ENCODE results near the gene LRR1.
A peak's percentile ranks its signal among the peaks of the same experiment; 100 is the strongest.

Gene LRR1

DNA sequence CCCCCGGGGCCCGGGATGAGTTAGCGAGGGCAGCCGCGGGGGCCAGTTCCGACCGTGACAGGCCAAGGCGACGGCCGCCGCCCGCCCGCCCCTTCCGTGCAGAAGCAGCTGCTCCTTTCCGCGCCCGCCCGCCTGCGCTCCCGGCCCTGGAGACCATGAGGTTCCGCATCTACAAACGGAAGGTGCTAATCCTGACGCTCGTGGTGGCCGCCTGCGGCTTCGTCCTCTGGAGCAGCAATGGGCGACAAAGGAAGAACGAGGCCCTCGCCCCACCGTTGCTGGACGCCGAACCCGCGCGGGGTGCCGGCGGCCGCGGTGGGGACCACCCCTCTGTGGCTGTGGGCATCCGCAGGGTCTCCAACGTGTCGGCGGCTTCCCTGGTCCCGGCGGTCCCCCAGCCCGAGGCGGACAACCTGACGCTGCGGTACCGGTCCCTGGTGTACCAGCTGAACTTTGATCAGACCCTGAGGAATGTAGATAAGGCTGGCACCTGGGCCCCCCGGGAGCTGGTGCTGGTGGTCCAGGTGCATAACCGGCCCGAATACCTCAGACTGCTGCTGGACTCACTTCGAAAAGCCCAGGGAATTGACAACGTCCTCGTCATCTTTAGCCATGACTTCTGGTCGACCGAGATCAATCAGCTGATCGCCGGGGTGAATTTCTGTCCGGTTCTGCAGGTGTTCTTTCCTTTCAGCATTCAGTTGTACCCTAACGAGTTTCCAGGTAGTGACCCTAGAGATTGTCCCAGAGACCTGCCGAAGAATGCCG is 22.6 kb downstream of the LRR1 start:
- peak; percentile 68 for DNase-seq (ENCODE audit: low read depth)
- TF ChIP-seq, protein P1, sequence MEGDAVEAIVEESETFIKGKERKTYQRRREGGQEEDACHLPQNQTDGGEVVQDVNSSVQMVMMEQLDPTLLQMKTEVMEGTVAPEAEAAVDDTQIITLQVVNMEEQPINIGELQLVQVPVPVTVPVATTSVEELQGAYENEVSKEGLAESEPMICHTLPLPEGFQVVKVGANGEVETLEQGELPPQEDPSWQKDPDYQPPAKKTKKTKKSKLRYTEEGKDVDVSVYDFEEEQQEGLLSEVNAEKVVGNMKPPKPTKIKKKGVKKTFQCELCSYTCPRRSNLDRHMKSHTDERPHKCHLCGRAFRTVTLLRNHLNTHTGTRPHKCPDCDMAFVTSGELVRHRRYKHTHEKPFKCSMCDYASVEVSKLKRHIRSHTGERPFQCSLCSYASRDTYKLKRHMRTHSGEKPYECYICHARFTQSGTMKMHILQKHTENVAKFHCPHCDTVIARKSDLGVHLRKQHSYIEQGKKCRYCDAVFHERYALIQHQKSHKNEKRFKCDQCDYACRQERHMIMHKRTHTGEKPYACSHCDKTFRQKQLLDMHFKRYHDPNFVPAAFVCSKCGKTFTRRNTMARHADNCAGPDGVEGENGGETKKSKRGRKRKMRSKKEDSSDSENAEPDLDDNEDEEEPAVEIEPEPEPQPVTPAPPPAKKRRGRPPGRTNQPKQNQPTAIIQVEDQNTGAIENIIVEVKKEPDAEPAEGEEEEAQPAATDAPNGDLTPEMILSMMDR (conservative IDR thresholded peaks at IDR 0.05; ENCODE audit: low read length) = no peak
- peak overlapping the region; percentile 95 for H3K4me3 ChIP-seq (ENCODE audit: low read length)

DNA sequence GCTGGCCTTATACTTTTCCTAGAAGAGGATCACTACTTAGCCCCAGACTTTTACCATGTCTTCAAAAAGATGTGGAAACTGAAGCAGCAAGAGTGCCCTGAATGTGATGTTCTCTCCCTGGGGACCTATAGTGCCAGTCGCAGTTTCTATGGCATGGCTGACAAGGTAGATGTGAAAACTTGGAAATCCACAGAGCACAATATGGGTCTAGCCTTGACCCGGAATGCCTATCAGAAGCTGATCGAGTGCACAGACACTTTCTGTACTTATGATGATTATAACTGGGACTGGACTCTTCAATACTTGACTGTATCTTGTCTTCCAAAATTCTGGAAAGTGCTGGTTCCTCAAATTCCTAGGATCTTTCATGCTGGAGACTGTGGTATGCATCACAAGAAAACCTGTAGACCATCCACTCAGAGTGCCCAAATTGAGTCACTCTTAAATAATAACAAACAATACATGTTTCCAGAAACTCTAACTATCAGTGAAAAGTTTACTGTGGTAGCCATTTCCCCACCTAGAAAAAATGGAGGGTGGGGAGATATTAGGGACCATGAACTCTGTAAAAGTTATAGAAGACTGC is 23.4 kb downstream of the LRR1 start:
- DNase-seq (ENCODE audit: low read depth) = no peak
- peak overlapping the region; percentile 95 for H3K4me3 ChIP-seq (ENCODE audit: low read length)
- TF ChIP-seq, protein P1 (conservative IDR thresholded peaks at IDR 0.05; ENCODE audit: low read length) = no peak

DNA sequence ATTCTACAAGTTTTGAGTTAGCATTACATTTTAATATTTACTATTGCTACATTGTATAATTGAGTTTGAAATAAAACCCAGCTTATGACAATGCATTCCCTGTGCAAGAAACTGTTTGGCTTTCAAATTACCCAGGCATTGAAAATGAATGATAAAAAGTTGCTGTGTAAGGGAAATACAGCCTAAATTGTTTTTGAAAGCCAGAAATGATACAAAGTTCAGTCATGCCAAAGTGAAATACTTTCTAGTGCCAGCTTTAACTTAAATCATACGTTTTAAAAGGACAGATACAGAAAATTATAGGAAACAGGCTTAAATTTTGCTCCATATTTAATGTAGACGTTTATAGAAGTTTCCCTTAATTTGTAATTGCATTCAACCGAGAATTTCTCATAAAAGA is 24.6 kb downstream of the LRR1 start:
- DNase-seq (ENCODE audit: low read depth) = no peak
- TF ChIP-seq, protein P1 (conservative IDR thresholded peaks at IDR 0.05; ENCODE audit: low read length) = no peak
- H3K4me3 ChIP-seq (ENCODE audit: low read length) = peak overlapping the region; percentile 95

DNA sequence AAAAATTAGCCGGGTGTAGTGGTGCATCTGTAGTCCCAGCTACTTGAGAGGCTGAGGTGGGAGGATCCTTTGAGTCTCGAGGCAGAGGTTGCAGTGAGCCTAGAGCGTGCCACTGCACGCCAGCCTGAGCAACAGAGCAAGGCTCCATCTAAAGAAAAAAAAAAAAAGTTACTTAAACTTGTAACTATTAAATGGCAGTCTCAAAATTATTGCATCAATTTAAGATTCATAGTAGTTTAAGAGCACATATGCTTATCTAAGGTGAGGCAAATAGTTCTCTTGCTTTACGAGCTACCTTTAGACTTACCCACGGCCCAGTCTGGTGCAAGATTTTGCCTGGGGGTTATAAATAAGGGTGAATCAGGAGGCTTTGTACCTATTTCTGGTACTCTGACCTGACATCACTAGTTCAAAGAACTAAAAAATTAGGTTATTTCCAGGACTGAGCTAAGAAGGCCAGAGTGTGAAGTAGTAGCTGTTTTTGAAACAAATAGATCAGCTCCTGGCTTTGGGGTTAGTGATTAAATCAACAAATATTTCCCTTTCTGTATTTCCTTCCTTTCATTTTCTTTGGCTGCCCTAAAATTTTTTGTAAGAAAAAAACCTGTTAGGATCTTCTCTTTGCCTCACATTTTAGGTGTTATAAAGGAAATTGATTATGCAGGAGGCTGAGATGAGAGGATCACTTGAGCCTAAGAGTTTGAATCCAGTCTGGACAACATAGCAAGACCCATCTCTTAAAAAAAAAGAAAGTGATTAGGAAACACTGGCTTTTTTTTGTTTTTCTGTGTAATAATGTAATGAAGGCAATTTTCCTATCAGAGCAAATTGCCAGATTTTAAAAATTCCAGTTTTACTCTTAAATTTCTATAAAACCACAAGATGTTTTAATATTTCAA is 25.4 kb downstream of the LRR1 start:
- TF ChIP-seq, protein P1 (conservative IDR thresholded peaks at IDR 0.05; ENCODE audit: low read length) = no peak
- peak; percentile 15 for DNase-seq (ENCODE audit: low read depth)
- no peak overlapping the region for H3K4me3 ChIP-seq (ENCODE audit: low read length)

DNA sequence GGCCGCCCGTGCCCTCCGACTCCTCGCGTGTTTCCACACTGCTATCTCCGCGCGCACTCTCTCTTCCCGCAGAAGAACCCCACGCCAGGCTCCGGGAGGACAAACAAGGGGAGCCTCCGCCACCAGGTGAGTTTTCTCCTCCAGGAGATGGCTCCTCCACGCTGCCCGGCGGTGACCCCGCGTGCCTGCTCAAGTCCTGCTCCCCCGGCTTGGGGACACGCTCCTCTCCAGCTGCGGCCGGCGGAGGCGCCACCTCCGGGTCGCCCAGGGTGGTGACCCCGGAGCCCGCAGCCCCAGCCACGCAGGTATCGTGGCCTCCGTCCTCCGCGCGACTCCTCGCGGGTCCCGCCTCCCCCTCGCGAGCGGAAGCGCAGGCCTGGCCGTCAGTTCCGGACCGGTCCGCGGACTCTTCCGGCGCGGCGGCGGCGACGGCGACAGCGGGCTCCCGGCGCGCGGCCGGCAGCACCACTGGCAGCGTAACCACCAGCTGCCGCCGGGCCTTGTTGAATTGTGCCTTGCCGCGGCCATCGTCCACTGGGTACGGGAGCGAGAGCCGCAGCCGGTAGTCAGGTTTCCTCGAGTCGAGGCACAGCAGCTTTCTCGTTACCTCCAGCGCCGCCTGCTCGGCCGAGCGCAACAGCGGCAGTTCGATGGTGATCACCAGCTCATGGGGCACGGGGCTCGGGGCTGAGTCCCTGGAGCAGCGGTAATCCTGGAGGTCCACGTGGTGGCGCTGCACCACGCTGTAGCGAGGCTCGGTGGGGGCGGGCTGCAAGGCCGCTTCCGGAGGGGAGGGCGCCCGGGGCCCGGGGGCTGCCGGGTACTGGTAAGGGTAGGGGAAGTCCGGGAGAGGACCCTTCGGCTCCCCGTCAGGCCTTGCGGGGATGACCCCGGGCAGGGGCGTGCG is 35.2 kb downstream of the LRR1 start:
- peak; percentile 93 for DNase-seq (ENCODE audit: low read depth)
- H3K4me3 ChIP-seq (ENCODE audit: low read length) = peak overlapping the region; percentile 91
- TF ChIP-seq, protein P1 (conservative IDR thresholded peaks at IDR 0.05; ENCODE audit: low read length) = peak; percentile 65

DNA sequence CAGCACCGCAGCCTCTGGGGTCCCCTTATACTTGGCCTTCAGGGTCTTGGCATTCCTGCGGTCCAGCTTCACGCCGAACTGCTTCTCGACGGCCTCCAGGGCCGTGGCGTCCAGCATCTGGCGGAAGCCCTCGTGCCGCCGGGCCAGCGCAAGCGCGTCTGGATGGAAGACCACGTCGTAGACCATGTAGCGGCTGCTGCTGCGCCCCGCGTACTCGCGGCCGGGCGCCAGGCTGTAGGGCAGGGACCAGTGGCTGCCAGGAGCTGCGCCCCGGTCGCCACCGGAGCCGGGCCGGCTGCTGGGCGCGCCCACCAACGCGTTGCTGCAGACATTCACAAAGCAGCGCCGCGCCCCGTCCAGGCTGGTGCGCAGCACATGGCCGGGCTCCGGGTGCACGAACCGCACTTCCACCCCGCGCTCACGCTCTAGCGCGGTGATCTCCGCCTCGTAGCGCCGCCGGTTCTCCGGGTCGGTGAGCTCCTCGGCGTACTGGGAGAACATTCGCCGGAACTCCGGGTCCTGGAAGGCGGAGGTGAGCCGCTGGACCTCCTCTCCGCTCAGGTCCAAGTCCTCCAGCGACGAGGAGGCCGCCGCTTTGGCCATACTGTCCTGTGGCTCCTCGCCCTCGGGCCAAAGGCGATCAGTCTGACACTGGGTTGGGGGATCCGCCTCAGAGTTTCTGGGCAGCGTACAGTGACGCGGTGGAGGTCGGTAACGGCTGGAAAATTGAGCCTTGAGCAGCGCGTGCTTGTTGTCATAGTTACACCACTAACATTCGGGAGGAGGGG is 36.0 kb downstream of the LRR1 start, which contains the start of gene DNAAF2:
Gene DNAAF2, minus strand, starts transcription at position 698 of the 788 bp plus-strand sequence. Its CDS starts 95 bp downstream, at position 603.
- TF ChIP-seq, protein P1 (conservative IDR thresholded peaks at IDR 0.05; ENCODE audit: low read length) = no peak
- DNase-seq (ENCODE audit: low read depth) = peak; percentile 73
- H3K4me3 ChIP-seq (ENCODE audit: low read length) = peak within 1 kb of the TSS; percentile 91
